ENCODE measurements around the gene SLC6A17.

- TF ChIP-seq CTCF (conservative IDR thresholded peaks at IDR 0.05; ENCODE audit: low read length) (no peak), EZH2phosphoT487 (IDR thresholded peaks at IDR 0.05; ENCODE audit: borderline replicate concordance) (no peak)
These were observed 928 bp downstream of the SLC6A17 start for GRCh38 chr1:110151175-110151669.
